ENCODE results near the gene FLRT1.

FLRT1 gene, protein sequence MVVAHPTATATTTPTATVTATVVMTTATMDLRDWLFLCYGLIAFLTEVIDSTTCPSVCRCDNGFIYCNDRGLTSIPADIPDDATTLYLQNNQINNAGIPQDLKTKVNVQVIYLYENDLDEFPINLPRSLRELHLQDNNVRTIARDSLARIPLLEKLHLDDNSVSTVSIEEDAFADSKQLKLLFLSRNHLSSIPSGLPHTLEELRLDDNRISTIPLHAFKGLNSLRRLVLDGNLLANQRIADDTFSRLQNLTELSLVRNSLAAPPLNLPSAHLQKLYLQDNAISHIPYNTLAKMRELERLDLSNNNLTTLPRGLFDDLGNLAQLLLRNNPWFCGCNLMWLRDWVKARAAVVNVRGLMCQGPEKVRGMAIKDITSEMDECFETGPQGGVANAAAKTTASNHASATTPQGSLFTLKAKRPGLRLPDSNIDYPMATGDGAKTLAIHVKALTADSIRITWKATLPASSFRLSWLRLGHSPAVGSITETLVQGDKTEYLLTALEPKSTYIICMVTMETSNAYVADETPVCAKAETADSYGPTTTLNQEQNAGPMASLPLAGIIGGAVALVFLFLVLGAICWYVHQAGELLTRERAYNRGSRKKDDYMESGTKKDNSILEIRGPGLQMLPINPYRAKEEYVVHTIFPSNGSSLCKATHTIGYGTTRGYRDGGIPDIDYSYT

GRCh38 chr11:64035576-64035975 lies at the start of gene FLRT1:
Gene FLRT1 (plus strand): TSS chr11:64035931. CDS start chr11:64116268, 80,337 bp downstream.
- no peak for DNase-seq

- peak; percentile 84 for DNase-seq
These were observed 49.4 kb upstream of the FLRT1 start, which contains the start of gene OTUB1 for GRCh38 chr11:63986156-63986931. Gene OTUB1 (plus strand): TSS chr11:63986438. CDS start chr11:63986457, 19 bp downstream.

GRCh38 chr11:63986932-63987513 lies 48.7 kb upstream of the FLRT1 start:
- DNase-seq = no peak

- no peak for DNase-seq
These were observed 44.2 kb upstream of the FLRT1 start for GRCh38 chr11:63991558-63991957.

DNA sequence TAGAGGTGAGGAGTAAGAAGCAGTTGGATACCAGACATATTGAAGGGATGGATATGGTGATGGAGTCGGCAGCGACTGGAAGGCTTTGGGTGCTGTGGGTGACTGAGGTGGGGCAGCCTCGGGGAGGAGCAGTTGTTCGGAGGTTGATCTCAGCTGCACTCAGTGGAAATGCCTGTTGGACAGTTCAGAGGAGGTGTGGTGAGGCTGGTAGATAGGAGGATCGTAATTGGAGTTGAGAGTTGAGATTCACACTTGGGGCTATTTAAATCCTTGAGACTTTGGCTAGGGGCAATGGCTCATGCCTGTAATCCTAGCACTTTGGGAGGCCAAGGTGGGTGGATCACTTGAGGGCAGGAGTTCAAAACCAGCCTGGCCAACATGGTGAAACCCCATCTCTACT lies 42.6 kb upstream of the FLRT1 start:
- DNase-seq = no peak

GRCh38 chr11:63993993-63994392 lies 41.7 kb upstream of the FLRT1 start:
- DNase-seq = no peak

DNA sequence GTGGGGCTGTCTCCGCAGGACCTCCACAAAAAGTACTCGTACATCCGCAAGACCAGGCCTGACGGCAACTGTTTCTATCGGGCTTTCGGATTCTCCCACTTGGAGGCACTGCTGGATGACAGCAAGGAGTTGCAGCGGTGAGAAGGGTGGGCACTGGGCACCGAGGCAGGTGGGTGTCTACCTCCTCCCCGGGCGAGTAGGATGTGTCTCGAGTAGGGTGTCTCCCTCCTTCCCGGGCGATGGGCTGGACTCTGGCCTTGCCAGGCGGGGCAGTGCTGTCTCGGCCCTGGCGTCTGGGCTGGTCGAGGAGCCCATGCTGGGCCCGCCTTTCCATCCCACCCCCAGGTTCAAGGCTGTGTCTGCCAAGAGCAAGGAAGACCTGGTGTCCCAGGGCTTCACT lies 39.2 kb upstream of the FLRT1 start:
- no peak for DNase-seq

GRCh38 chr11:63997104-63997700 lies 38.5 kb upstream of the FLRT1 start:
- DNase-seq = no peak

GRCh38 chr11:63997801-63998337 lies 37.9 kb upstream of the FLRT1 start:
- DNase-seq = no peak

GRCh38 chr11:63998558-63999348 lies 37.0 kb upstream of the FLRT1 start:
- no peak for DNase-seq

DNA sequence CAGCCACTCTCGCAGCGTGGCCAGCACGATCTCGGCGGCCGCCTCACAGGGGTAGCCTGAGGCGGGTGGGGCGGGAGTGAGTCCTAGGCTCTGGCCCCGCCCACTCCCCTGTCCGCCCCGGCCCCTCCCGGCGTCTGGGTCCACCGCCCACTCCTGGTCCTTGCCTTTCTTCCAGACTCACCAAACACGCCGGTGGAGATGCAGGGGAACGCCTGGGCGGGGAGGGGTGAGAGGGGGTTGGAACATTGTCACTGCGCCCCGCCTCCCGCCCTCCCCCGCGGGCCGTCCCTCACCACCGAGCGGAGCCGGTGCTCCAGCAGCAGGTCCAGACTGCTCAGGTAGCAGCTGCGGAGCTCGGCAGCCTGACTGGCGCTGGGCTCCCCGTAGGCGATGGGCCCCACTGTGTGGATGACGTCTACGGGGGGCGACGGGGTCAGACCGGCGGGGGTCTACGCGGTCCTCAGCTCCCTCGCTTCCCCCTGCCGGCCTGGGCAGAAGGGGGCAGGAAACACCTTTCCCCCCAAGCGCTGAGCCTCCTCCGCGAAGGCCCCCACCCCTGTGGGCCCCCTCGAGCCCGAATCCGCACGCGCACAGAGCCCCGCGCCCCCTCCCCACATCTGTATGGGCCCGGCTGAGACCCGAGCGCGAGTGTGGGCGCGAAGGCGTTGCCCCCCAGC lies 36.2 kb upstream of the FLRT1 start:
- no peak for DNase-seq

- peak; percentile 47 for DNase-seq
These were observed 35.5 kb upstream of the FLRT1 start for GRCh38 chr11:64000026-64000739.

DNA sequence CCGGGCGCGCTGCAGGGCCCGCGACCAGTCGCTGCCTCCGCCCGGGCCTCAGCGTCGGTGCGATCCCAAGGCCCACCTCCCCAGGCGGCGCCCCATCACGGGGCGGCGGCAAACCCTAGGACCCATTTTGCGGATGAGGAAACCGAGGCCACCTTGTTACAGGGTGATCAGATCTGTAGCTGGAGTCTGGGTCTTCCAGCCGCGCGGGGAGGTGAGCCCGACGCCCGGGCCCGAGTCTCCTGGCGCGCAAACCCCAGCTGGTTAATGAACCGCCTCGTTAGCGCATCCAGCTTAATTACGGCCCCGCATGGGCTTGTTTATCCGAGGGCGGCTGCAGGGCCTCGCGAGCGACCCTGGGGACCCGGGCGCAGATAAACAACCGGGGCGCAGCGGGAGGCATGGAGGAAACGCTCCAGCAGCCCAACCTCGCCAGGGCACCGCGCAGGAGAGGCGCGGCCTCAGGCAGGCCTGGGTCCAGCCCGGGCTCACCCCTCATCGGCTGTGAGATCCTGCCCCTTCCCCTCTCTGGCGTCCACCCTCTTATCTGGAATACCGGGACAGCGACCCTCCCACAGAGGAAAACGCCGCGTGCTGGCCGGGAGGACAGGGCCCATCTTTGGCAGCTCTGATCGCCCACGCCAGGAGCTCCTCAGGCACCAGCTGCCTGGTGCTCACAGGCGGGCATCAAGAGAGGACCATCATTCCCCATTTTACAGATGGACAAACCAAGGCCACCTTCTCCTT lies 34.8 kb upstream of the FLRT1 start:
- DNase-seq = no peak

- no peak for DNase-seq
These were observed 34.0 kb upstream of the FLRT1 start for GRCh38 chr11:64001484-64002420.

DNA sequence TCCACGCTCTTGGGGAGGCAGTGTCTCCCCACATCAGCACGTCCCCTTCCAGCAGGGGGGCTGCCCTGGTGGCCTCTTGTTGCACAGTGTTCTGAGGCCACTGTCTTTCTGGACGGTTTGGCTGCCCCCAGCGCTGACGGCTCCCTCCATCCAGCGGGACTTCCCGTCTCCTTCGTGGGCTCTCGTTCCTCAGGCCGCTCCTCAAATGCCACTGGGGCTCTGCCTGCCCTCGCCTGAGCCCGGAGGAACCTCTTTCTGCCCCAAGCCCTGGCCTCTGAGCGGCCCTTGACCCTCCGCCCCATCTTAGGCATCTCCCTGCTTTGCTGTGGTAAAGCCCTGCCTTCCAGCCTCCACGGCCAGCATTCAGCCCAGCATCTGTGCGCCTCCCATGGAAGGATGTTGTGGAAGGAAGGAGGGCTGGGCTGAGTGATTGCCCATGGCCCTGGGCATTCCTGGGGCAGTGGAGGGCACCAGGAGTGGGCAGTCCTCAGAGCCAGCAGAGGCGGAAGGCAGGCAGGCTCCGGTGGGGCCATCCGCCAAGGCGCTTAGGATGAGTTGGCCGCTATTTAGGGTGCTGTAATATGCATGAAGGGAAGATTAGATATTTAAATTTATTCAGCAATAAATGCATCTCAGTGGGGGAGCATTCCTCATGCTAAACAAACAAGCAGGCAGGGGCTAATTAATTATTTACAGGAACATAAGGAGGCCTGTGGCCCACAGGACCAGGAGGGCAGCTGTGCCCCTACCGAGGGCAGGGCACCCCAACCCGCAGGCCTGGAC lies 31.7 kb upstream of the FLRT1 start:
- no peak for DNase-seq

DNA sequence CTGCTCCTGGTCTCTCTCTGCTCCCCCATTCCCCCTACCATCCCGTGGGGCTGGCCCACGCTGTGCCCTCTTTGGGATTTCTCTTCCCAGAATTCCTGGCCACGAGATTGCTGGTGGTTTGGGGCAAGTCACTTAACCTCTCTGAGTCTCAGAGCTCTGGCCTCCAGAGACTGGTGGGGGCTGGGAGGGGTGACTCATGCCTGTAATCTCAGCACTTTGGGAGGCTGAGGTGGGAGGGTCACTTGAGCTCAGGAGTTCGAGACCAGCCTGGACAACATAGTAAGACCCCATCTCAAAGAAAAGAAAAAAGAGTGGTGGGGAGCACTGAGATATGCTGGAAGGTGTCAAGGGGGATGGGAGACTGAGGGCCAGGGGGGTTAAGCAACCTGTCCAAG lies 31.1 kb upstream of the FLRT1 start:
- DNase-seq = no peak

DNA sequence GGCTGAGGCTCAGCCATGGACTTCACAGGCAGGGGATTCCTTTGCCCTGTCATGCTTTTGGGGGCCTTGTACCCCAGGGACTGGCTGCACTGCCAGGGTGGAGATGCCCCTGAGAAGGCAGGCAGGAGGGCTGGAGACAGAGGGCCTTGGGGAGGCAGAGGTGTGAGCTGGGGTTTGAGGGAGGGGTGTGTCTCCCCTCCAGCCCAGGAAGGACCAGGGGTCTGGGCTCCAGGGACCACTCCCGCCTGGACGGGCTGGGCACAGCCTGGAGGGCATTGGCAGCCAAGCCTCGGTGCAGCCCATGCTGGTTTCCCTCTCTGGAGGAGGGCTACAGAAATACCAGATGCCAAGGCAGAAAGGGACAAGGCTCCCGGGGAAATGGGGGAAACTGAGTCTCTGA lies 30.0 kb upstream of the FLRT1 start:
- DNase-seq = no peak

DNA sequence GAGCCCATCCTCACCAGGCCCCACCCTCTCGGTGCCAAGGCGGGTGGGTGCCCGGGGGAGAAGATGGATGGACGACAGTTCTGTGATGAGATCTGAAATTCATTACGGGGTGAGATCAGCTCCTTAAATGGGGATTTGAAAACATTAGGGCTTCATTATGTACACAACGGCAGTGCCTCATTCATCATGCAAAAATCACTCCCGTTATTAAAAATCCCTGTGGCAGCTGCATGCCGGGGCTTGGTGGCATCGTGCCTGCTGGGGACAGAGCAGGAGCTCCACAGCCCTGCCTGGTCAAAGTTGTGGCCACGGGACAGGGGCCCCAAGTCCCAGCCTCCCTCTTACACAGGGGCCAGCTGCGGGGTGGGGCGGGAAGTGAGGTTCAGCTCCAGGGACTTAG lies 29.3 kb upstream of the FLRT1 start:
- no peak for DNase-seq

Measured in HCEC 1CT (cell line).